Daoy (cell line): Measurements from ENCODE around the gene FXYD3. TPM values are rescaled to one million over a fixed set of nuclear protein-coding genes. Genes with fewer than 3 reads are reported as not detected.
"Not testable (repeated sequence)": the region's sequence is repeated elsewhere in the genome, so short reads cannot be mapped to it uniquely, and the experiment has no call there.

ENCODE experiments used
- DNase-seq: peaks from one replicate; pipeline ENCODE4 v3.0.0-alpha.2; 2015; ENCODE audit warnings: low read depth
- total RNA-seq: library from RNA; depleted of rRNA; stranded (reverse); fragments of >200 nt; shearing (Covaris generic); gene quantifications from 2 replicates; pipeline ENCODE4 v1.2.3, GENCODE V29; 2014

The FXYD3 gene
- total RNA-seq, 1 experiment from 2014 or later = not detected

GRCh38 chr19:35086455-35086854 lies 29.2 kb upstream of the FXYD3 start:
- no peak for DNase-seq

GRCh38 chr19:35087393-35087792 lies 28.2 kb upstream of the FXYD3 start:
- DNase-seq = no peak

GRCh38 chr19:35088131-35088913 lies 27.3 kb upstream of the FXYD3 start:
- DNase-seq = peak; percentile 94

GRCh38 chr19:35089554-35089953 lies 26.1 kb upstream of the FXYD3 start:
- no peak for DNase-seq

GRCh38 chr19:35090160-35090505 lies 25.5 kb upstream of the FXYD3 start:
- DNase-seq = no peak

GRCh38 chr19:35090506-35091214 lies 25.0 kb upstream of the FXYD3 start:
- DNase-seq = peak; percentile 66

- DNase-seq = no peak
These were observed 22.2 kb upstream of the FXYD3 start for GRCh38 chr19:35093430-35093829.

GRCh38 chr19:35093941-35094647 lies 21.5 kb upstream of the FXYD3 start:
- DNase-seq = no peak

- DNase-seq = no peak
These were observed 21.0 kb upstream of the FXYD3 start for GRCh38 chr19:35094656-35095055.

- DNase-seq = no peak
These were observed 19.8 kb upstream of the FXYD3 start for GRCh38 chr19:35095667-35096368.

- DNase-seq = no peak
These were observed 17.1 kb upstream of the FXYD3 start for GRCh38 chr19:35098413-35099049.

GRCh38 chr19:35099155-35099896 lies 16.3 kb upstream of the FXYD3 start:
- no peak for DNase-seq

- no peak for DNase-seq
These were observed 15.7 kb upstream of the FXYD3 start for GRCh38 chr19:35099897-35100275.

- no peak for DNase-seq
These were observed 14.8 kb upstream of the FXYD3 start for GRCh38 chr19:35100588-35101533.

- not testable (repeated sequence) for DNase-seq
These were observed 13.7 kb upstream of the FXYD3 start for GRCh38 chr19:35101949-35102348.

- not testable (repeated sequence) for DNase-seq
These were observed 12.0 kb upstream of the FXYD3 start for GRCh38 chr19:35103614-35104013.

- DNase-seq = no peak
These were observed 11.3 kb upstream of the FXYD3 start for GRCh38 chr19:35104361-35104760.

- DNase-seq = no peak
These were observed 10.6 kb upstream of the FXYD3 start for GRCh38 chr19:35105047-35105410.

- DNase-seq = no peak
These were observed 10.0 kb upstream of the FXYD3 start for GRCh38 chr19:35105411-35106290.
